NK-92 (cell line): Measurements from ENCODE around the gene RAB31.
"Not testable (repeated sequence)": the region's sequence is repeated elsewhere in the genome, so short reads cannot be mapped to it uniquely, and the experiment has no call there.

Experiments used
- DNase-seq: peaks from one replicate; lab custom pipeline; 2025; ENCODE audit not compliant: unreplicated experiment; lab: John Stamatoyannopoulos, UW

The RAB31 gene

DNA sequence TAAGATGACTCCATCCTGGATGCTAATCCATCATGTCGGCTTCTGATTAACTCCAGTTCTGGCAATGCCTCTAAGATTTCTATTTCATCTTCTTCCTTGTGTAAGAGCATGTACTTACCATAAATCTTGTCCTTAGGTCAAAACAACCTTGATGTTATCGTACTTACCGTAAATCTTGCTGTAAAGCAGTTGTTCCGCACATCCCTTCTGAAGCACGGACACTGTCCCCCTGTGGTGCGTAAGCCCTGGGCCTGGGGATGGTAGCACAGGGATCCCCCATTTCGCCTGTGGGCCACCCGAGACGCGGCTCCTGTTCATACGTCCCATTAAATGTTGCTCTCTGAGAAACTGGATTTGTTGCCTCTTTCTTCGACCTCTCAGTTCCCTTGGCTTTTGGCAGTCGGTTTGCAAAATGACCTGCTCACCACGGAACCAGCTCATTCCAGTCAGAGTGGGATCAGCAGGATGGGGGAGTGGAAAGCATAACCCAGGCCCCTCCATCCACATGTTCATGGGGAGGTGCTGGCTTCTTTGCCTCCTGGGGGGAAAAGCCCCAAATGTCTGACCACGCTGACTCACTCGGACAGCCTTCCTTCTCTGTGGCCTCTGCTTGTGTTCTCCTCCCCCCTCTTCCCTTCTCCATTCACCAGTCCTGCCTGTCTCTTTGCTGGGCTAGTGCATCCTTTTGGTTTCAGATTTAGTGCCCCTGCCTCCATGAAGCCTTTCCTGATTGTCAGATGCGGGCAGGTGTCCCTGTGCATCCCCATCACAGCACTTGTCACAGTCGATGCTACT is 49.9 kb downstream of the RAB31 start:
- DNase-seq, result no peak

DNA sequence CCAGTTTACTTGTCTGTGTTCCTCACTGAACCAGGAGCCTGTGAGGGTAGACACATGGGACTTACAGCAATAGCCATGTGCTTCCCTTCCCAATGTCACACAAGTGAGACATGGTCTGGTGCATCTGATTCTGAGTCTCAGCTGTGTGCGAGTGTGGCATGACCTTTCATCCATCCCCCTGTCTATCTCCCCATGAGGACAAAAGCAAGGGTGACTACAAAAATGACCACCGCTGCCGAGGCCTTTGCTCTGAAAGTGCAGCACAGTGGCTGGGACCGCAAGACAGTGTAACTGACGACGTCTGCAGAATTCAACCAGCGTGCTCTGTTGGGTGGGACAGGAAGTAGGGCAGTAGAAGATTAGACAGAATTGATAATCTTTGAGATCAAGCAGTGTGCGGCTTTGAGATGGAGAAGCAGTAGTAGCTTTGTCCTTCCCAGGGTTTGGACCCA is 50.5 kb downstream of the RAB31 start:
- no peak for DNase-seq

GRCh38 chr18:9760641-9761040 is 52.5 kb downstream of the RAB31 start:
- DNase-seq, result no peak

DNA sequence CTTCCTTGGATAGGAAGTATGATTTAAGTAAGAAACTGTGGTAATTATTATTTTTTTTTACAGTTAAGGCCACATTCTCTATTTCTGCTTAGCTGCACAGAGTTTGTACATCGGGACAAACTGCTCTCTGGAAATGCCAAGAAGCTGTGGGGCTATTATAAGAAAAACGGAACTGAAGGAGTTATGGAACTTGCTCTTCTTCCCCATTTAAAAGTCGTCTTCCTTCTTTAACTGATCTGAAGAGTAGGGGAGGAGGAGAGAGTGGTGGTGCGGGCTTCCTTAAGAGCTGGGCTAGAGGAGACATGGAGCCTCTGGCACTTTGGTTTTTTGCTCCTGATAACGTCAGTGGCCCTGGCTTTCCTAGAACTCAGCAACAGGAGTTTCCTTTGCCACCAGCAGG is 54.4 kb downstream of the RAB31 start:
- DNase-seq, result no peak

GRCh38 chr18:9763157-9763556 is 55.1 kb downstream of the RAB31 start:
- DNase-seq, result no peak

DNA sequence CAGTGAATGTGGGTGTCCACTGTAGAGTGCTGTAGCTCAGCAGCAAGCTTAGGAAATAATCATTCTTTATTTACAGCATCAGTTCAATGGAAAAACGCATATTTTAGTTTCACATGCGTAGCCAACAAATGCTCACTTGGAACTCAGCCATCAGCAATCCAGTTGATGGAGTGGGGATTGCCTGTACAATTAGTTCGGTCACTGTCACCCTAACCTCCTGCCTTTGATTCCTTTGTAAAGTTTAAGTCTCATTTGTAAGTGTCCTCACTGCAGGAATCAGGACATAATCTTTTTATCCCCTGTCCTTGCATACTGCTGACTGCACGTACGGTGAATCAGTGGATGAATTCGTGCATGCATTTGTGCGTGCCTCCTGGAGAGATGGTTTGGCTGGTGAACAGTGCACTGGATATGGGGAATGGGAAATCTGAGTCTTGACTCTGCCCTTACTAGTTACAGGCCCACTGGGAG is 55.9 kb downstream of the RAB31 start:
- DNase-seq, result no peak

DNA sequence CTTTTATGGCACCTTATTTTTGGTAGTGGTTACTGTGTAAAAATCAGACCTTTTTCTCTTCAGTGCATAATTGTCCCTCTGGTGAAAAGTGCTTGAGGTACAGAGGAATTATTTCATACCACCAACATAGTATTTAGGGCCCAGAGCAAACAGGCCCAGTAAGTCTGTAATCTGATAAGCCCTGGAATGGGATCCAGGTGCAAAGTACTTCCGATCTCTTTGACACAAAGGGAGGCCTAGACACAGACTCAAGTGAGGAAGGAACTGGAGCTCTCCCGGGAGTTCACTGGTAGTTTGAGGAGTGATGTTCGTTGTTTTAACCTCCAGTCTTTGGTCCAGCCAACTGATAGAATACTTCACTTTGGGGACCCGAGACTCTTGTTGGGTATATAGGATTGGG is 57.4 kb downstream of the RAB31 start:
- no peak for DNase-seq

DNA sequence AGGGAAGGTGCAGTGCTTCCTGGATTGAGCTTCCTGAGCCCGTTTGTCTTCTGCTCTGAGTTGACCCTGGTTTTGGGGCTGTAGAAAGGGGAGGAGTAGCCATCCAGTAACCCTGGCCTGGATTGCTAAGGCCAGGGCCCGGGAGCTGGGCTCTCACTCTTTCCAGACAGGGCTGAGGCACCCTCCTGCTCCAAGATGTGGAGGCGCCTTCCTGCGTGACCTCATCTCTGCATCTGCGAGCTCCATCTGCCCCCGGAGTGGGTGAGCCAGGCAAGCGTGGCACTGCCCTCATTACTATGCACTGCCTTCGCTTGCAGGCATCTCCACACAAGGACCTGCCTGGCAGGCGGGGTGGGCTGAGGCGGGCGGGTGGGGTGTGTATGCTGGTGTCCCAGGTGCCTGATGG is 58.0 kb downstream of the RAB31 start:
- no peak for DNase-seq

- DNase-seq, result no peak
These were observed 58.6 kb downstream of the RAB31 start for GRCh38 chr18:9766740-9767139.

DNA sequence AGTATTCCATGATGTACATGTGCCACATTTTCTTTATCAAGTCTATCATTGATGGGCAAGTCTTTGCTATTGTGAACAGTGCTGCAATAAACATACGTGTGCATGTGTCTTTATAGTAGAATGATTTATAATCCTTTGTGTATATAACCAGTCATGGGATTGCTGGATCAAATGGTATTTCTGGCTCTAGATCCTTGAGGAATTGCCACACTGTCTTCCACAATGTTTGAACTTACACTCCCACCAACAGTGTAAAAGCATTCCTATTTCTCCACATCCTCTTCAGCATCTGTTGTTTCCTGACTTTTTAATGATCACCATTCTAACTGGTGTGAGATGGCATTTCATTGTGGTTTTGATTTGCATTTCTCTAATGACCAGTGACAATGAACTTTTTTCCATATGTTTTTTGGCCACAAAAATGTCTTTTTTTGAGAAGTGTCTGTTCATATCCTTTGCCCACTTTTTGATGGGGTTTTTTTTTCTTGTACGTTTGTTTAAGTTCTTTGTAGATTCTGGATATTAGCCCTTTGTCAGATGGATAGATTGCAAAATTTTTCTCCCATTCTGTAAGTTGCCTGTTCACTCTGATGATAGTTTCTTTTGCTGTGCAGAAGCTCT is 60.1 kb downstream of the RAB31 start:
- DNase-seq, result not testable (repeated sequence)

DNA sequence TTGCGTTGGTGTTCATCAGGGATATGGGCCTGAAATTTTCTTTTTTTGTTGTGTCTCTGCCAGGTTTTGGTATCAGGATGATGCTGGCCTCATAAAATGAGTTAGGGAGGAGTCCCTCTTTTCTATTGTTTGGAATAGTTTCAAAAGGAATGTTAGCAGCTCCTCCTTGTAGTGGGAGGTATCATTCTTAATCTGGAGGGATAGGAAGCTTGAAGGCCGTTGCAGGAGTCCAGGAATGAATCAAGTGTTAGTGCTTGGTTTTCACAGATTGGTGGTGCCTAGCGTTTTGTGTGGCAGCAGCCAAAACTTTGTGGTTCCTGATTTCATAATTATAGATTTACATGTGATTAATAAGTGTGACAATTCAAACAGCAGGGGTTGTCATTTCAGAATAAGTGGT is 62.0 kb downstream of the RAB31 start:
- not testable (repeated sequence) for DNase-seq

DNA sequence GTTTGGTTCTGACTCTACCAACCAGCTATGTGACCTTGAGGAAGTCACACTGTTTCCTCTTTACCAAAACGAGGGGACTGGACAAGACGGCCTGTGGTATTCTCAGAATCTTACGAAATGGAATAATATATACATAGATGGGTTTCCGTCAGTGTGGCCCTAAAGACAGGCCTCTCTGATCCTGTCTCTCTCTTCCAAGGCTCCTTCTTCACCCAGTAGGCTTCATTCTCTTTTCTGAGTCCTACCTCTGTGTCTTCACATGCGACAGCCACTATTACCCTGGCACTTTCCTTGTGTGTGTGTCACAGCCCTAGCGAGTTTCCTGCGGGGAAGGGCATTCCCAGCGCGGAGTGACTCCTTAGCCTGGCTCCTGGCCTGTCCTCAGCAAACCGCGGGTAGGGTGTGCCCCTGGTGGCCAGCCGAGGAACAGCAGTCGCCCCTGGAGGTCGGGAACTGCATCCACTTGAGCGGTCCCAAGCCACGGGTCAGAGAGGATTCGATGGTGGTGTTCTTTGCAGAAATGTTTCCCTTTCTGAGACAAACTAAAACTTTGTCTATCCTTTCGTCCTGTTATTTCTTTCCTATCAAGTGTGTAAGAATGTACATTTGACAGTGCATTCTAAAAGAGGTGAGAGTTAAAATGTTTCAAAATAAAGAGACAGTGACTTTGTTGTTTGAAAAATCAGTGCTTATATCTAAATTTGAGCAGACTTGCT is 63.3 kb downstream of the RAB31 start:
- no peak for DNase-seq

DNA sequence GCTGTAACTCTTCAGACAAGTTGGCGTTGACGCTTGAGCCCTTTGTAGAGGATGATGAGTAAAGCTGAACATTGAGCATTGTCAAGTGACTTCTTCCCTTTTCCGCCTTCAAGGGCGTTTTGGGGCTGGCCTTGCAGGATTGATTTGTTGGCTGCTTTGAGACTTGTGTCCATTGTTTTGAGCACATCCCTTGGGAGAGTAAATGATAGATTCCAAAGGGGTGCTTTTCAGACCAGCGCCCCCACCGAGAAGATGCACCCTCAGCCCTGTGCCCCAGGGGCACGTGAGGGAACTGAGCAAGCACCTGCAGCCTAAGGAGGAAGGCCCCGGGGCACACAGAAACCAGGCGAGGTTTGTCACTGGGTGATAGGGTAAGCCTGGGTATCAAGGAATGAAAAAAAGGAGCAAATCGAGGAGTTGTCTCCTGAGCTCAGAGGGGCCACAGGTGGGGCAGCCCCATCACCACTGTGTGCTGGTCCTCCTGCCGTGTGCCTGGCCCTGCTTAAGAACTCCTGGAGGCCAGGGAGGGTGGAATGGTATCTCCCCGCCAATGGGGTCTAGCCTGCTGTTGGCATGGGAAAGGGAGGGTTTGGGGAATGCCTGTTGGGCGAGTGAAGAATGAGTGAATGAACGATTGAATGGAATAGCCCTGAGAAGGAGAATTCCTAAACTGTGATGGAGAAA is 64.0 kb downstream of the RAB31 start:
- DNase-seq, result no peak

DNA sequence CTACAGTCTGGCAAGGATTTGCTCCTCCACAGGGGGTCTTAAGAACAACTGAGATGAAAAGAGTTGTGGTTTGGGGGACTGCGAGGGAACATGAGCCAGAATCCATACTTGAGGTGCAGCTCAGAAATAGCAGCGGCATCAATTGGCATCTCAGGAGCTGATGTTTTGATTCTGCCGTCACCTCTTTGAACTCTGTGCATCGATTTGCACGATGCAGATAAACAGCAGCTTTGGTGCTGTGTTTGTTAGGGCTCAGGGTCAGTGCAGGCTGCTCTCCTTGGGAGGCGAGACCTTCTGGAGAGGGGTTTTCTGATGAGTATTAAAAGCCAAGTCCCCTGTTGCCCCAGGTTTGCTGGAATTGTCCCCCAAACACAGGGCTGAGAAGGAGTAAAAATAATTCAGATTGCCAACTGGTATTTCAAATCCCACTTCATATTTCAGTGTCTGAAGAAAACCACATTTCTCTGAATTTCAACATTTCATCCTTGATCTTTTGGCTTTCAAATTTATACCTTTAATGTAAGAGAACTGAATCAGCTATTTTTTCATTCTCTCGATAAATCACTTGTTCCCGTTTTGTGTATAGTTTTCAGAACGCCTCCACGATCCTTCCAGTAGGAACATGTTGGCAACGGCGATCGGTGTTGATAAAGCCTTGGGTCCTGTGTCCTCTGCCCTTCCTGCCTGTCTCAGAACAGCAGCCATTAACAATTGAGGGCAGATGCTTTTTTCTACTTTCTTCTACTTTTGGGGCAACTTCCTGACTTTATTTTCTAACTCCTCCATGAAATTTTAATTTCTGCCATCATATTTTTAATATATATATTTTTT is 65.0 kb downstream of the RAB31 start:
- DNase-seq, result no peak

- DNase-seq, result no peak
These were observed 66.0 kb downstream of the RAB31 start for GRCh38 chr18:9774150-9774549.

DNA sequence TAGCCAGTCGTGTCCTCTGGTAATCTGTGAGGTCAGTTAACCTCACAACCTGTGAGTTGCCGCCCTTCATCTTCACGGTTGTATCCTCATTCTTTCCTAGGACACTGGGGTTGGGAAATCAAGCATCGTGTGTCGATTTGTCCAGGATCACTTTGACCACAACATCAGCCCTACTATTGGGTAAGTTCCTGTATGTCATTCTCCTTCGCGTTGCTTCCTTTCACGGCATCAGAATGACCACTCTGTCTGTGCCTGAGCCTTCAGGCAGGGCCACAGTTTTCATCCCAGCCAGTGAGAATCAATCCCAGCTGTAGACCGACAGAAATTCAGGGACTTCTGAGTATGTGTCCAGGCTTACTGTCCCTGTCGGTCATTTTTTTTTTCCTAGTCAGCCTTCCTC is 67.1 kb downstream of the RAB31 start:
- no peak for DNase-seq

DNA sequence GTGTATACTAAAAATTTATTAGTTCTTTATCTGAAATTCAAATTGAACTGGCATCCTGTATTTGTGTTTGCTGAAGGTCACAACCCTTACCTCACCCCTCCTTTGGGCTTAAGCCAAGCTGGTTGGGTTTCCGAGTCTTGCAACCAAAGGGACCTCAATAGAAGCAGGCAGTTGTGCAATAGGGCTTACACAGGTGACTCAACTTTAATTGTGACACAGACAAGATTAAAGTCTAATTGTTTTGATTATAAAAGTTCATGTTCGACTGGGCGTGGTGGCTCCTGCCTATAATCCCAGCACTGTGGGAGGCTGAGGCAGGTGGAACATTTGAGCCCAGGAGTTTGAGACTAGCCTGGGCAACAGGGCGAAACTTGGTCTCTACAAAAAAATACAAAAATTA is 71.5 kb downstream of the RAB31 start:
- DNase-seq, result no peak

GRCh38 chr18:9782073-9782857 is 74.2 kb downstream of the RAB31 start:
- no peak for DNase-seq

GRCh38 chr18:9786631-9787030 is 78.5 kb downstream of the RAB31 start:
- no peak for DNase-seq

DNA sequence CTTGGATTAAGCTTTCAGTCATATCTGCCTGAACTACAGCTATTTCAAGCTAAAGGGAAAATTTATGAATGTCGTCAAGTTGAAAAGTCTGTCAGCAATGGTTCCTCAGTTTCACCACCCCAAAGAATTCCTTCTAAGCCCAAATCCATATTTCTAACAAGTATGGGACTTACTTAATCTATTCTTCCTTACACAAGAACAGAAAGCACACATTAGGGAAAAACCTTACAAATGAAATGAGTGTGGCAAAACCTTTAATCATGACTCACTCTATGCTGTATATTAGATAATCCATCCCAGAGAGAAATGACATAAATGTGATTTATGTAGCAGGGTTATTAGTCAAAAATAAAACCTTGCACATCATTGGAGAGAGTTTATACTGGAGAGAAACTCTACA is 78.9 kb downstream of the RAB31 start:
- no peak for DNase-seq
